GM12872 (cell line): ENCODE measurements around the gene NYNRIN.

Source experiments
- CTCF ChIP-seq: IDR thresholded peaks from 3 replicates; pipeline ENCODE4 v1.5.1; 2011; ENCODE audit warnings: low read depth, mild to moderate bottlenecking, low read length, moderate library complexity; ENCODE audit not compliant: insufficient read depth

Gene NYNRIN

GRCh38 chr14:24465805-24466204, 67.0 kb downstream of the NYNRIN start:
- no peak for TF ChIP-seq CTCF
